GM12891 (cell line): ENCODE data around the gene FOXR1.
"Not testable (repeated sequence)": the region's sequence is repeated elsewhere in the genome, so short reads cannot be mapped to it uniquely, and the experiment has no call there.

Experiments
- DNase-seq: peaks from one replicate; pipeline ENCODE4 v3.0.0; 2011; ENCODE audit warnings: low spot score; ENCODE audit not compliant: insufficient read length
- FAIRE-seq: peaks from 2 replicates; lab custom pipeline; 2011; peaks lifted over from hg19 to GRCh38; lab: Jason Lieb, UNC
- PAX5 ChIP-seq: IDR thresholded peaks from 2 replicates; pipeline ENCODE4 v1.6.1; 2011; ENCODE audit warnings: low read length, moderate library complexity, mild to moderate bottlenecking; ENCODE audit not compliant: insufficient read depth, severe bottlenecking
- POLR2A ChIP-seq: IDR thresholded peaks from 2 replicates; pipeline ENCODE4 v1.6.1; 2011; ENCODE audit warnings: low read depth, low read length, control low read depth
- POLR2AphosphoS5 ChIP-seq: IDR thresholded peaks from 2 replicates; pipeline ENCODE4 v1.6.1; 2011; ENCODE audit warnings: low read depth, low read length, control low read depth
- POU2F2 ChIP-seq: IDR thresholded peaks from 2 replicates; pipeline ENCODE4 v1.6.1; 2011; ENCODE audit warnings: low read depth, mild to moderate bottlenecking, control low read depth, low read length, moderate library complexity
- SPI1 ChIP-seq: IDR thresholded peaks from 2 replicates; pipeline ENCODE4 v1.6.1; 2011; ENCODE audit warnings: low read depth, low read length, control low read depth
- TAF1 ChIP-seq: IDR thresholded peaks from 2 replicates; pipeline ENCODE4 v1.6.1; 2011; ENCODE audit warnings: low read depth, low read length, control low read depth

FOXR1 gene

DNA sequence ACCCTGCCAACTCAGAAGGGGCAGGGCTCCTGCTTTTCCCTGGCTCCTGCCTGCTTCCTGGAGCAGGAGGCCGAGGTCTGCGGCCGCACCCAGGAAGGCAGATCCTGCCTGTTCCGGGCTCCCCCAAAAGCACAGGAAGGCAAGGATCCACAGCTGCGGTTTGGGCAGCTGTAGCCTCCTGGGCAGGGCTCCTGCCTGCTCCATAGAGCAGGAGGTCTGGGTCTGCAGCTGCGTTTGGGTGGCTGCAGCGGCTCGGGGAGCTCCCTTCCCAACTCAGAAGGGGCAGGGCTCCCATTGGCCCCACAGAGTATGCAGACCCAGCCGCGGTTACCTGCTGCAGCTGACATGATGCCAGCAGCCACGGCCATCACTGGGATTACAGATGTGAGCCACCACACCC, 10.0 kb upstream of the FOXR1 start:
- TF ChIP-seq SPI1 = no peak
- no peak for TF ChIP-seq POU2F2
- TF ChIP-seq POLR2AphosphoS5 = no peak
- TF ChIP-seq TAF1 = no peak
- no peak for TF ChIP-seq PAX5
- TF ChIP-seq POLR2A = no peak
- DNase-seq = no peak
- FAIRE-seq = no peak

DNA sequence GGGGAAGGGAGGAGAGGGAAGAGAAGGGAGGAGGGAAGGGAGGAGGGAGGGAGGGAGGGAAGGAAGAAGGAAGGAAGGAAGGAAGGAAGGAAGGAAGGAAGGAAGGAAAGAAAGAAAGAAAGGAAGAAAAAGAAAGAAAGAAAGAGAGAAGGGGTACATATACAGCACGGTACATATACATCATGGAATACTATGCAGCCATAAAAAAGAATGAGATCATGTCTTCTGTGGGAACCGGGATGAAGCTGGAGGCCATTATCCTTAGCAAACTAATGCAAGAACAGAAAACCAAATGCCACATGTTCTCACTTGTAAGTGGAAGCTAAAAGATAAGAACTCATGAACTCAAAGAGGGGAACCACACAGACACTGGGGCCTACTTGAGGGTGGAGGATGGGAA, 2.1 kb upstream of the FOXR1 start:
- FAIRE-seq = not testable (repeated sequence)

DNA sequence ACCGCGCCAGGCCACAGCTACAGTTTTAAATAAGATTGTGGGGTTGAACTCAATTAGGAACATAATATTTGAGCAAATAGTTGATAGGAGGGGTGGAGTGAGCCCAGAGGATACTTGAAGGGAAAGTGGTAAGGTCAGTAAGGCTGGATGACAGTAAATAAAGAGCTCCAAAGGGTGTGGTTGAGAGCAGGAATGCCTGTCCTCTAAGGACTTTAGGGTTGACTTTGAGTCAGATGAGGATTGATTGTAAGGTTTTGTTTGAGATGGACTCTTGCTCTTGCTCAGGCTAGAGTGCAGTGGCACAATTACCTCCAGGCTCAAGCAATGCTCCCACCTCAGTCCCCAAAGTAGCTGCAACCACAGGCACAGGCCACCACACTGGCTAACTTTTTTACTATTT, 2.4 kb downstream of the FOXR1 start:
- DNase-seq = no peak
- no peak for FAIRE-seq
- TF ChIP-seq SPI1 = no peak
- TF ChIP-seq POLR2A = no peak
- no peak for TF ChIP-seq PAX5
- TF ChIP-seq POLR2AphosphoS5 = no peak
- TF ChIP-seq POU2F2 = no peak
- TF ChIP-seq TAF1 = no peak

More for the DNA sequence above, 2.1 kb upstream of the FOXR1 start:
- not testable (repeated sequence) for DNase-seq

DNA sequence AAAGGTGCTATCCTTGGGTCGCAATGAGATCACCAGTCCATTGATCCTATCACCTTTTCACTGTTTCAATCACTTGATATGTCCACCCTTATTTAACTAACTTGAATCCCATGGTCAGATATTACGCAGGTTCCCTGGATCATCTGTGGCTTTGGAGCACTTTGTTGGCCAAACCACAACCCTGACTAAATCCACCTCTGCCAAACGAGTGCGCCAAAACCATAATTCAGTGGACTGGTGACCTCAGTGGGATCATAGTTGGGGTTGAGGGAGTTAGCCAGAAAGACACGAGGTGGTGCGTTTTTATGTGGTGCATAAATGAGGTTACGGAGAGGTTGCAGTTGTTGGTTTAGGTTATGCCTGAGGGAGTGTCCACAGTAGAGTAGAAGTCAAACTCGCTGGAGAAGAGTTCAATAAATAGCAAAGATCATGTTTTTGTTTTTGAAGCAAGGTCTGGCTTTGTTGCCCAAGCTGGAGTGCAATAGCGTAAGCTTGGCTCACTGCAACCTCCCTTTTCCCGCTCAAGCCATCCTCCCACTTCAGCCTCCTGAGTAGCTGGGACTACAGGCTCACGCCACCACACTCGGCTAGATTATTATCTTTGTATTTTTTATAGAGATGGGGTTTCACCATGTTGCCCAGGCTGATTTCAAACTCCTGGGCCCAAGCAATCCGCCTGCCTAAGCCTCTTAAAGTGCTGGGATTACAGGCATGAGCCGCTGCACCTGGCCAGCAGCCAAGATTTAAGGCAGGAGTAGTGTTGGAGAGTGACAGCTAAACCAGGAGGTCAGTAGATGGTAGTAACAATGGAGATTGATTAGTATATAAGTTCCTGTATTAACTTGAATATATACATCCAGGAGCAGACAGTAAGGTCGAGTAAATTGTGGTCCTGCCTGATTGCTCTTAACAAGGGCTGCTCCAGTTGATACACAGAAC, 4.5 kb downstream of the FOXR1 start:
- DNase-seq (no peak), FAIRE-seq (no peak)
- TF ChIP-seq POLR2A = no peak

DNA sequence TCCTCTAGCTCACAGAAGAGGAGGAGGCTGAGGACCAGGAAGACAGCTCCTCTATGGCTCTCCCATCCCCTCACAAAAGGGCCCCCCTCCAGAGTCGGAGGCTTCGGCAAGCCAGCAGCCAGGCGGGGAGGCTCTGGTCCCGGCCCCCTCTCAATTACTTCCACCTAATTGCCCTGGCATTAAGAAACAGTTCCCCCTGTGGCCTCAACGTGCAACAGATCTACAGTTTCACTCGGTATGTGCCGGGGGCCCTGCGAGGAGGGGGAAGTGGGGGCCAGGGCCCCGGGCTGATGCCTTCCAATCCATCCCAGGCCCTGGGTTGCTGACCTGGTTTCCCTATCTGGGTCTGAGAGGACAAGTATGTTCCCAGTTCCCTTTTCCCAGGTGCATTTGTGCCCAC, 7.9 kb downstream of the FOXR1 start:
- no peak for FAIRE-seq
- TF ChIP-seq POLR2A (no peak), TAF1 (no peak), PAX5 (no peak), POLR2AphosphoS5 (no peak), SPI1 (no peak), POU2F2 (no peak)
- DNase-seq = no peak

DNA sequence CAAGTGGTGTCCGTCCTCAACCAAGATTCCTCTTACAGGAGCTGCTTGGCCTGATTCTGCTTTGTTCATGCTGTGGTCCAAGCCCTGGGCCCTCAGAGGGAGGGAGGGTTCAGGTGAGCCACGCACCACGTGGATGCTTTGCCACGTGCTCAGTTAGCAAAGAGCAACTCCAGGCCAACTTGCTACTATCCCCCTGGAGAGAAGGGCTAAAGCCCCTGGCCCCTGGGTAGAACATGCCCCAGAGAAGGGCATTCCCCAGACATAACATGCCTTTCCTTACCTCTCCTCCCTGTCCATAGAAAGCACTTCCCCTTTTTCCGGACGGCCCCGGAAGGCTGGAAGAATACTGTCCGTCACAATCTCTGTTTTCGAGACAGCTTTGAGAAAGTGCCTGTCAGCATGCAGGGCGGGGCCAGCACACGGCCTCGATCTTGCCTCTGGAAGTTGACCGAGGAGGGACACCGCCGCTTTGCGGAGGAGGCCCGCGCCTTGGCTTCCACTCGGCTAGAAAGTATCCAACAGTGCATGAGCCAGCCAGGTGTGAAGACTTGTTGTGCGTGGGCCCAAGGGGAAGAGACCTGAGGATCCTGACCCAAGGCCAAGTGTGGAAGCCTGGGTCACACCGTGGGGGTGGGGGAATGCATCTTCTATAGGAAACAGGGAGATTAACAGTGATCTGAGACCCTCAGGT, 8.8 kb downstream of the FOXR1 start:
- TF ChIP-seq SPI1 = peak; percentile 53
- no peak for TF ChIP-seq TAF1
- no peak for DNase-seq
- no peak for FAIRE-seq

DNA sequence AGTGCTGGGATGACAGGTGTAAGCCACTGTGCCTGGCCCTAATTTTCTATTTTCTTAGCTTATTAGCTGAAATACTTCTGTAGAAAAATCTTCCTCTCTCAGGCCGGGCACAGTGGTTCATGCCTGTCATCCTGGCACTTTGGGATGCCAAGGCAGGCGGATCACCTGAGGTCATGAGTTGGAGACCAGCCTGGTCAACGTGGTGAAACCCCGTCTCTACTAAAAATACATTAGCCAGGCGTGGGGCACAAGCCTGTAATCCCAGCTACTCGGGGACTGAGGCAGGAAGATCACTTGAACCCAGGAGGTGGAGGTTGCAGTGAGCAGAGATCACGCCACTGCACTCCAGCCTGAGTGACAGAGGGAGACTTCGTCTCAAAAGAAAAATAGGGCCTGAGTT, 12.8 kb downstream of the FOXR1 start:
- not testable (repeated sequence) for FAIRE-seq, DNase-seq

DNA sequence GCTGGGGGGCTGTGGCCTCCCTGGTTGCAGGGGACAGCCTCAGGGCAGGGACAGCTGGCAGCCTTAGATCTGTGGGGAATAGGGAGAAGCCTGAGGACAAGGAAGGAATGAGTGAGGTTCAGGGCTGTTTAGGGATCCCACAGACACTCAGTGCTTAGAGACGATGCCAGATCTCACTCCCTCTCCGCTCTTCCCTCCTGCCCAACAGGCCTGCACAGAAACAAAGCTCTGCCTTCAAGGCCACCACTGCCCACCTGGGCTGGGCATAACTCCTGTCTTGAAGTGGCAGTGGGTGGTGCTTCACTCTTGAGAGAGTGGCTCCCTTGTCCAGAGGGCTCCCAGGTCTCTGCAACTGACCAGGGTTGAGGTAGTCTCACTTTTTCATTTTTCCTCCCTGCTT, 13.3 kb downstream of the FOXR1 start:
- FAIRE-seq (no peak), DNase-seq (no peak)
- TF ChIP-seq POLR2AphosphoS5 (no peak), POLR2A (no peak)

DNA sequence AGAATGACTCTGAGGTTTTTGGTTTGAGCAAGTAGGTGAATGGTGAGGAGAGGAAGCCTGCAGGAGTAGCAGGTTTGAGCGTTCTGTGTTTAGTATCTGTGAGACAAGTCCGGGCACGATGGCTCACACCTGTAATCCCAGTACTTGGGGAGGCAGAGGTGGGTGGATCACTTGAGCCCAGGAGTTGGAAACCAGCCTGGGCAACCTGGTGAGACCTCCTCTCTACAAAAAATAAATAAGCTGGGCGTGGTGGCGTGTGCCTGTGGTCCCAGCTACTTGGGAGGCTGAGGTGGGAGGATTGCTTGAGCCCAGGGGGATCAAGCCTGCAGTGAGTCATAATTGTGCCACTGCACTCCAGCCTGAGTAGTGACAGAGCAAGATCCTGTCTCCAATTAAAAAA, 16.7 kb downstream of the FOXR1 start:
- FAIRE-seq = no peak
- TF ChIP-seq SPI1 (no peak), POU2F2 (no peak), POLR2AphosphoS5 (no peak), PAX5 (no peak), POLR2A (no peak), TAF1 (no peak)
- no peak for DNase-seq

DNA sequence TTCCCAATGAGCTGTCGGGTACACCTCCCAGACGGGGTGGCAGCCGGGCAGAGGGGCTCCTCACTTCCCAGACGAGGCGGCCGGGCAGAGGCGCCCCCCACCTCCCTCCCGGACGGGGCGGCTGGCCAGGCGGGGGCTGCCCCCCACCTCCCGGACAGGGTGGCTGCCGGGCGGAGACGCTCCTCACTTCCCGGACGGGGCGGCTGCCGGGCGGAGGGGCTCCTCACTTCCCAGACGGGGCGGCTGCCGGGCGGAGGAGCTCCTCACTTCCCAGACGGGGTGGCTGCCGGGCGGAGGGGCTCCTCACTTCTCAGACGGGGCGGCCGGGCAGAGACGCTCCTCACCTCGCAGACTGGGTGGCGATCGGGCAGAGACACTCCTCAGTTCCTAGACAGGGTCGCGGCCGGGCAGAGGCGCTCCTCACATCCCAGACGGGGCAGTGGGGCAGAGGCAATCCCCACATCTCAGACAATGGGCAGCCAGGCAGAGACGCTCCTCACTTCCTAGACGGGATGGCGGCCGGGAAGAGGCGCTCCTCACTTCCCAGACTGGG, 20.0 kb downstream of the FOXR1 start:
- FAIRE-seq, DNase-seq: not testable (repeated sequence)

DNA sequence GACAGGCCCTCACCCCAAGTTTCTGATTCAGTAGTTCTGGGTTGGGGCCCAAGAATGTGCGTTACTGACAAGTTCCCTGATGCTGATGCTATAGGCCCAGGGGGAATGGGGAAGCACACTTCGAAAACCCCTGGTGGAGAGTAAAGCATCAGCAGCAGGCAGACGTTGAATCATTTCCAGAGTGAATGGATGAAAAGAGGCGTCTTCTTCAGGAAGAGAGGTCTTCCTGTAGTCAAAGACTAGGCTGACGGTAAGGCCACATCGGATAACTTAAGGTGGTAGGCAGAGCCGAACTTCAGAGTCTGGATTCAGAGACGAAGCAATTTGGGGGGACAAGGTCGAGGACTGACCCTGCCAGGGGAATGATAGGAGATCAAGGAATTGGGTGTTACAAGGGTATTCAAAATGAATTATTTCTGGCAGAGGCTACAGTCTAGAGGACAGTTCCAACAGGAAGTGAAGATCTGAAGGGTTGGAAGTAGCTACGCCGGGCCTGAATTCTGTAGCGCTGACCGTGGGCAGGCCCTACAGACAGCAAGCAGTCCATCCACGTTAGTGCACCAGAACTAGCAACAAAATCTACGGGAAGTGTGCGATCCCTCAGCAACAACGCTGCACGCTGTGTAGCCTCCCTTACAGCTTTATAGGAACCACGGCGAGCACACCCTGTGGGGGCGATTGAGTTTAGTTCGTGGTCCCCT, 25.5 kb downstream of the FOXR1 start:
- DNase-seq (peak; percentile 58), FAIRE-seq (no peak)
- TF ChIP-seq POLR2A = no peak
- TF ChIP-seq POLR2AphosphoS5 = no peak
- TF ChIP-seq SPI1 = no peak
- TF ChIP-seq PAX5 = no peak
- TF ChIP-seq POU2F2 = no peak
- TF ChIP-seq TAF1 = no peak
